ENCODE measurements around the gene IL1R2.
A peak's percentile ranks its signal among the peaks of the same experiment; 100 is the strongest.

IL1R2 gene

GRCh38 chr2:101991721-101992145 is at the start of gene IL1R2:
Gene IL1R2 (plus strand): TSS chr2:101991960. CDS start chr2:102008576, 16,616 bp downstream.
- H3K4me3 ChIP-seq (ENCODE audit: low read depth, low read length): no peak within 1 kb of the TSS
- DNase-seq (ENCODE audit: low read depth): no peak

- no peak for DNase-seq (ENCODE audit: low read depth)
- no peak overlapping the region for H3K4me3 ChIP-seq (ENCODE audit: low read depth, low read length)
Measured at GRCh38 chr2:101942851-101943250, 48.9 kb upstream of the IL1R2 start.

GRCh38 chr2:101946372-101947039 is 45.3 kb upstream of the IL1R2 start:
- DNase-seq (ENCODE audit: low read depth): no peak
- no peak overlapping the region for H3K4me3 ChIP-seq (ENCODE audit: low read depth, low read length)

- no peak for DNase-seq (ENCODE audit: low read depth)
- H3K4me3 ChIP-seq (ENCODE audit: low read depth, low read length): no peak overlapping the region
Measured at GRCh38 chr2:101947374-101947773, 44.4 kb upstream of the IL1R2 start.

- H3K4me3 ChIP-seq (ENCODE audit: low read depth, low read length): no peak overlapping the region
- no peak for DNase-seq (ENCODE audit: low read depth)
Measured at GRCh38 chr2:101948625-101949155, 43.1 kb upstream of the IL1R2 start.

- DNase-seq (ENCODE audit: low read depth): no peak
- H3K4me3 ChIP-seq (ENCODE audit: low read depth, low read length): no peak overlapping the region
Measured at GRCh38 chr2:101949304-101949703, 42.5 kb upstream of the IL1R2 start.

- no peak overlapping the region for H3K4me3 ChIP-seq (ENCODE audit: low read depth, low read length)
Measured at GRCh38 chr2:101951296-101951695, 40.5 kb upstream of the IL1R2 start.

GRCh38 chr2:101952551-101952950 is 39.2 kb upstream of the IL1R2 start:
- DNase-seq (ENCODE audit: low read depth): no peak
- no peak overlapping the region for H3K4me3 ChIP-seq (ENCODE audit: low read depth, low read length)

More at GRCh38 chr2:101951296-101951695, 40.5 kb upstream of the IL1R2 start:
- no peak for DNase-seq (ENCODE audit: low read depth)

GRCh38 chr2:101956465-101957438 is 35.0 kb upstream of the IL1R2 start:
- no peak overlapping the region for H3K4me3 ChIP-seq (ENCODE audit: low read depth, low read length)
- no peak for DNase-seq (ENCODE audit: low read depth)

- no peak for DNase-seq (ENCODE audit: low read depth)
- H3K4me3 ChIP-seq (ENCODE audit: low read depth, low read length): no peak overlapping the region
Measured at GRCh38 chr2:101958061-101958460, 33.7 kb upstream of the IL1R2 start.

- no peak overlapping the region for H3K4me3 ChIP-seq (ENCODE audit: low read depth, low read length)
- no peak for DNase-seq (ENCODE audit: low read depth)
Measured at GRCh38 chr2:101960819-101961337, 30.9 kb upstream of the IL1R2 start.

GRCh38 chr2:101961338-101962191 is 30.2 kb upstream of the IL1R2 start:
- DNase-seq (ENCODE audit: low read depth): peak; percentile 99
- no peak overlapping the region for H3K4me3 ChIP-seq (ENCODE audit: low read depth, low read length)

GRCh38 chr2:101962309-101962708 is 29.5 kb upstream of the IL1R2 start:
- DNase-seq (ENCODE audit: low read depth): no peak
- no peak overlapping the region for H3K4me3 ChIP-seq (ENCODE audit: low read depth, low read length)

GRCh38 chr2:101963198-101963597 is 28.6 kb upstream of the IL1R2 start:
- no peak for DNase-seq (ENCODE audit: low read depth)
- H3K4me3 ChIP-seq (ENCODE audit: low read depth, low read length): no peak overlapping the region

GRCh38 chr2:101967826-101968513 is 23.8 kb upstream of the IL1R2 start:
- no peak for DNase-seq (ENCODE audit: low read depth)
- no peak overlapping the region for H3K4me3 ChIP-seq (ENCODE audit: low read depth, low read length)

- DNase-seq (ENCODE audit: low read depth): no peak
Measured at GRCh38 chr2:101969723-101970122, 22.0 kb upstream of the IL1R2 start.

GRCh38 chr2:101970901-101971300 is 20.9 kb upstream of the IL1R2 start:
- DNase-seq (ENCODE audit: low read depth): no peak
- no peak overlapping the region for H3K4me3 ChIP-seq (ENCODE audit: low read depth, low read length)

More at GRCh38 chr2:101969723-101970122, 22.0 kb upstream of the IL1R2 start:
- H3K4me3 ChIP-seq (ENCODE audit: low read depth, low read length): no peak overlapping the region

- H3K4me3 ChIP-seq (ENCODE audit: low read depth, low read length): no peak overlapping the region
- DNase-seq (ENCODE audit: low read depth): no peak
Measured at GRCh38 chr2:101971836-101972235, 19.9 kb upstream of the IL1R2 start.

All from skeletal muscle cell (primary cell).